DND-41 (cell line): ENCODE results near the gene GSDMA.

Source experiments
- ATAC-seq: fragments of 200-7000 bp; cut with Tn5 transposase; 3 replicates; pipeline ENCODE4 v1.9.1; 2021; ENCODE audit warnings: low read depth; ENCODE audit not compliant: insufficient read depth
- DNase-seq: peaks from one replicate; pipeline ENCODE4 v3.0.0-alpha.2; 2020
- H2AFZ ChIP-seq: 2 replicates; pipeline ENCODE4 v1.6.0; 2012; ENCODE audit warnings: low read depth, low read length
- H3K27ac ChIP-seq: 2 replicates; pipeline ENCODE4 v1.5.1; 2012; ENCODE audit warnings: low read length, inconsistent platforms
- H3K27me3 ChIP-seq: fragments of 200-600 bp; sonication (generic); 2 replicates; pipeline ENCODE4 v1.6.0; 2012; ENCODE audit warnings: low read length, mild to moderate bottlenecking, inconsistent platforms; ENCODE audit not compliant: insufficient read depth, poor library complexity
- H3K36me3 ChIP-seq: 2 replicates; pipeline ENCODE4 v1.5.1; 2012; ENCODE audit warnings: low read length, inconsistent platforms; ENCODE audit not compliant: insufficient read depth
- H3K4me1 ChIP-seq: 2 replicates; pipeline ENCODE4 v1.5.1; 2012; ENCODE audit warnings: mild to moderate bottlenecking, low read length; ENCODE audit not compliant: insufficient read depth
- H3K4me2 ChIP-seq: 2 replicates; pipeline ENCODE4 v1.6.0; 2012; ENCODE audit warnings: mild to moderate bottlenecking, moderate library complexity, low read length, inconsistent platforms; ENCODE audit not compliant: insufficient read depth
- H3K4me3 ChIP-seq, 2 experiments: fragments of 200-600 bp in 1 of 2; shearing (Covaris generic) in 1 of 2; 2 replicates each; pipeline ENCODE4 v1.5.1; 2012 to 2016; ENCODE audit warnings: inconsistent platforms in 2 of 2, low read length in 2 of 2, mild to moderate bottlenecking in 2 of 2, low read depth in 1 of 2, moderate library complexity in 1 of 2
- H3K79me2 ChIP-seq: 2 replicates; pipeline ENCODE4 v1.6.0; 2012; ENCODE audit warnings: low read length, inconsistent platforms; ENCODE audit not compliant: insufficient read depth
- H3K9ac ChIP-seq: 2 replicates; pipeline ENCODE4 v1.6.0; 2012; ENCODE audit warnings: low read depth, mild to moderate bottlenecking, inconsistent platforms, low read length, moderate library complexity
- H3K9me3 ChIP-seq: 2 replicates; pipeline ENCODE4 v1.5.1; 2012; ENCODE audit warnings: low read length, moderate library complexity, mild to moderate bottlenecking, inconsistent platforms; ENCODE audit not compliant: insufficient read depth, severe bottlenecking
- H4K20me1 ChIP-seq: 2 replicates; pipeline ENCODE4 v1.6.0; 2012; ENCODE audit warnings: low read length; ENCODE audit not compliant: insufficient read depth
- EZH2 ChIP-seq: IDR thresholded peaks from 3 replicates; pipeline ENCODE4 v1.6.1; 2012; ENCODE audit warnings: borderline replicate concordance, low read depth, mild to moderate bottlenecking, moderate library complexity, low read length, inconsistent platforms; ENCODE audit not compliant: severe bottlenecking
- TF ChIP-seq, protein P1 (sequence below): IDR thresholded peaks from 2 replicates; pipeline ENCODE4 v1.5.1; 2012; ENCODE audit warnings: borderline replicate concordance, low read length, moderate library complexity, mild to moderate bottlenecking; ENCODE audit not compliant: poor library complexity, severe bottlenecking; ENCODE audit errors: extremely low read depth

Gene GSDMA

DNA sequence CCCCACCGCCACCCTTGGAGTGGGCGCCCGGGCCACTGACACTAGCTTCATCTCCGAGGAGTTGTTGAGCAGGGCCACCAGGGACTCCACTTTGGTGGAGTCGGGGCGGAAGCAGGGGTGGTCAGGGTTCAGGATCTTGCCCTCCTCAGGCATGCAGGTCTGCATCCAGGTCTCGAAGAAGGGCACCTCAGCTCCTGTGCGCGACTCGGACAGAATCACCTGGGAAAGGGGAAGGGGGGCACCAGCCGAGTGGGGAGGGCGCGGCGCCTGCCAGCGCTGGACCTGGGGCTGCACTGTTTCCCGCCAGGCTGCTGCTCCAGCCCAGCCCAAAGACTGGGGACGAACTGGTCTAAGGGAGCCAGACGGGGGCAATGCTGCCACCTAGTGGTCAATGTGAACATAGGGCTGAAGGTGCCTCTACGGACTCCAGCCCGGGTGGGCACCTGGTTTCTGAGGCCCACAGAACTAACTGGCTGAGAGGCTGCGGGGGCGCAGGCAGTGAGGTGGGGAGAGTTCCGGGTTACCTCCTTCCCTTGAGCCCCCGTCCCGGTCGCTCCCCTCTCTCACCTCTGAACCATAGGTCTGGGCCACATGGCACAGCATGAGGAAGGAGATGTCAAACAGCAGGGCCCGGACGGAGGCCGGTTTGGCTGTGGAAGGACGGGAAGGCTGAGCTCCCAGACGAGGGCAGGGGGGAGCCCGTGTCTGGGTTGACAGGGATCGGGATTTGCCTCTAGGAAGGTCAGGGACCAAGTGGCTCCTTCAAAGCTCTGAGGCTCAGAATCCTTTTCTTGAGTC is 64.2 kb downstream of the GSDMA start:
- Histone ChIP-seq H3K27ac (no peak overlapping the region; the same call in 1 of the 2 replicates), H3K4me2 (no peak overlapping the region), H4K20me1 (no peaks in the 10 kb centered on the region), H3K9me3 (no peaks in the 10 kb centered on the region), H3K27me3 (no peaks in the 10 kb centered on the region), H3K79me2 (no peaks in the 10 kb centered on the region), H3K4me1 (no peaks in the 10 kb centered on the region), H2AFZ (no peak overlapping the region), H3K9ac (no peak overlapping the region), H3K36me3 (peaks cover 82% of the 10 kb centered on the region), H3K4me3 (no peak overlapping the region)
- ATAC-seq (peak; percentile 94), DNase-seq (peak; percentile 72)
- TF ChIP-seq EZH2 = no peak
- TF ChIP-seq, protein P1, sequence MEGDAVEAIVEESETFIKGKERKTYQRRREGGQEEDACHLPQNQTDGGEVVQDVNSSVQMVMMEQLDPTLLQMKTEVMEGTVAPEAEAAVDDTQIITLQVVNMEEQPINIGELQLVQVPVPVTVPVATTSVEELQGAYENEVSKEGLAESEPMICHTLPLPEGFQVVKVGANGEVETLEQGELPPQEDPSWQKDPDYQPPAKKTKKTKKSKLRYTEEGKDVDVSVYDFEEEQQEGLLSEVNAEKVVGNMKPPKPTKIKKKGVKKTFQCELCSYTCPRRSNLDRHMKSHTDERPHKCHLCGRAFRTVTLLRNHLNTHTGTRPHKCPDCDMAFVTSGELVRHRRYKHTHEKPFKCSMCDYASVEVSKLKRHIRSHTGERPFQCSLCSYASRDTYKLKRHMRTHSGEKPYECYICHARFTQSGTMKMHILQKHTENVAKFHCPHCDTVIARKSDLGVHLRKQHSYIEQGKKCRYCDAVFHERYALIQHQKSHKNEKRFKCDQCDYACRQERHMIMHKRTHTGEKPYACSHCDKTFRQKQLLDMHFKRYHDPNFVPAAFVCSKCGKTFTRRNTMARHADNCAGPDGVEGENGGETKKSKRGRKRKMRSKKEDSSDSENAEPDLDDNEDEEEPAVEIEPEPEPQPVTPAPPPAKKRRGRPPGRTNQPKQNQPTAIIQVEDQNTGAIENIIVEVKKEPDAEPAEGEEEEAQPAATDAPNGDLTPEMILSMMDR = peak; percentile 91
